ENCODE data around the gene RPL7A. TPM values are rescaled to one million over a fixed set of nuclear protein-coding genes. Genes with fewer than 3 reads are reported as not detected.
"Not testable (repeated sequence)": the region's sequence is repeated elsewhere in the genome, so short reads cannot be mapped to it uniquely, and the experiment has no call there.

Gene RPL7A
- total RNA-seq, 1 experiment from 2014 or later, result 1,920 TPM

- no peak for TF ChIP-seq EZH2 (IDR thresholded peaks at IDR 0.05; ENCODE audit: borderline replicate concordance, low read depth, low read length, poor library complexity, severe bottlenecking)
- TF ChIP-seq CTCF (conservative IDR thresholded peaks at IDR 0.05; ENCODE audit: low read depth, low read length), result no peak
- no peak overlapping the region for H3K27ac ChIP-seq (ENCODE audit: low read depth, low read length, poor library complexity, severe bottlenecking)
- POLR2A ChIA-PET (ENCODE audit: low non-redundant PET), result no interaction called here
- no peak overlapping the region for H3K4me3 ChIP-seq (ENCODE audit: low read depth, low read length, poor library complexity, severe bottlenecking)
- no peaks in the 10 kb centered on the region for H3K4me1 ChIP-seq (ENCODE audit: insufficient read depth, low read length, poor library complexity, severe bottlenecking)
- CTCF ChIA-PET, result interaction anchor here (0.5 kb wide), 1 partner anchor 52 kb away, joined by 5 read pairs; no protein-coding TSS in a partner anchor
- intact Hi-C loops (cut with micrococcal nuclease; ENCODE audit: unreplicated experiment), result loop anchor here (2.0 kb wide), 1 partner anchor 141 kb away; no protein-coding TSS in a partner anchor
- peaks cover 28% of the 10 kb centered on the region for H3K36me3 ChIP-seq (ENCODE audit: insufficient read depth, low read length, poor library complexity, severe bottlenecking)
- H3K9me3 ChIP-seq (ENCODE audit: low read depth, low read length, poor library complexity, severe bottlenecking), result no peaks in the 10 kb centered on the region
- no peaks in the 10 kb centered on the region for H3K27me3 ChIP-seq (replicated peaks; ENCODE audit: insufficient read depth, low read depth, low read length, poor library complexity)
- no peak for DNase-seq (ENCODE audit: low spot score)
- BruUV-seq (replicated peaks), result no TSS peak
Measured at GRCh38 chr9:133327834-133328484, 20.1 kb upstream of the RPL7A start.

- H3K36me3 ChIP-seq (ENCODE audit: insufficient read depth, low read length, poor library complexity, severe bottlenecking), result peaks cover 44% of the 10 kb centered on the region
- CTCF ChIA-PET; BruUV-seq (replicated peaks); POLR2A ChIA-PET (ENCODE audit: low non-redundant PET); H3K4me1 ChIP-seq (ENCODE audit: insufficient read depth, low read length, poor library complexity, severe bottlenecking); H3K27ac ChIP-seq (ENCODE audit: low read depth, low read length, poor library complexity, severe bottlenecking); H3K9me3 ChIP-seq (ENCODE audit: low read depth, low read length, poor library complexity, severe bottlenecking); DNase-seq (ENCODE audit: low spot score); H3K27me3 ChIP-seq (replicated peaks; ENCODE audit: insufficient read depth, low read depth, low read length, poor library complexity); H3K4me3 ChIP-seq (ENCODE audit: low read depth, low read length, poor library complexity, severe bottlenecking): not testable (repeated sequence)
- peak; percentile 58 for TF ChIP-seq CTCF (conservative IDR thresholded peaks at IDR 0.05; ENCODE audit: low read depth, low read length)
- intact Hi-C loops (cut with micrococcal nuclease; ENCODE audit: unreplicated experiment), result loop anchor here (2.0 kb wide), 1 partner anchor 143 kb away; no protein-coding TSS in a partner anchor
Measured at GRCh38 chr9:133329306-133330156, 18.5 kb upstream of the RPL7A start.

GRCh38 chr9:133331221-133331620 is 16.8 kb upstream of the RPL7A start:
- POLR2A ChIA-PET (ENCODE audit: low non-redundant PET), result no interaction called here
- no peak for TF ChIP-seq EZH2 (IDR thresholded peaks at IDR 0.05; ENCODE audit: borderline replicate concordance, low read depth, low read length, poor library complexity, severe bottlenecking)
- TF ChIP-seq CTCF (conservative IDR thresholded peaks at IDR 0.05; ENCODE audit: low read depth, low read length), result no peak
- CTCF ChIA-PET, result no interaction called here
- DNase-seq (ENCODE audit: low spot score), result no peak
- Histone ChIP-seq H3K4me1 (ENCODE audit: insufficient read depth, low read length, poor library complexity, severe bottlenecking) (peaks cover 11% of the 10 kb centered on the region), H3K36me3 (ENCODE audit: insufficient read depth, low read length, poor library complexity, severe bottlenecking) (peaks cover 49% of the 10 kb centered on the region), H3K9me3 (ENCODE audit: low read depth, low read length, poor library complexity, severe bottlenecking) (no peaks in the 10 kb centered on the region), H3K27ac (ENCODE audit: low read depth, low read length, poor library complexity, severe bottlenecking) (no peak overlapping the region), H3K4me3 (ENCODE audit: low read depth, low read length, poor library complexity, severe bottlenecking) (no peak overlapping the region), H3K27me3 (replicated peaks; ENCODE audit: insufficient read depth, low read depth, low read length, poor library complexity) (no peaks in the 10 kb centered on the region)
- BruUV-seq (replicated peaks), result no TSS peak
- intact Hi-C loops (cut with micrococcal nuclease; ENCODE audit: unreplicated experiment), result no loop called here
